Keratinocyte (primary cell): ENCODE data around the gene PKD1. TPM values are rescaled to one million over a fixed set of nuclear protein-coding genes. Genes with fewer than 3 reads are reported as not detected.

ENCODE experiments used
- DNase-seq: peaks from one replicate; pipeline ENCODE4 v3.0.0-alpha.2; 2011; ENCODE audit warnings: low read depth, missing footprints, low spot score
- FAIRE-seq: peaks from 2 replicates; lab custom pipeline; 2011; peaks lifted over from hg19 to GRCh38; lab: Jason Lieb, UNC
- H2AFZ ChIP-seq: 2 replicates; pipeline ENCODE4 v1.6.0; 2012; ENCODE audit warnings: low read length, control low read depth, inconsistent platforms; ENCODE audit not compliant: control insufficient read depth
- H3K27ac ChIP-seq: 2 replicates; pipeline ENCODE4 v1.5.1; 2011; ENCODE audit warnings: low read length; ENCODE audit not compliant: control insufficient read depth, insufficient read depth
- H3K27me3 ChIP-seq: 3 replicates; pipeline ENCODE4 v1.6.0; 2011; ENCODE audit warnings: low read length; ENCODE audit not compliant: control insufficient read depth, insufficient read depth; ENCODE audit errors: extremely low read depth
- H3K36me3 ChIP-seq, 2 experiments: 2 replicates in 1 of 2; 3 replicates in 1 of 2; pipeline ENCODE4 v1.5.1; 2011; ENCODE audit warnings: low read length in 2 of 2, mild to moderate bottlenecking in 1 of 2; ENCODE audit not compliant: control insufficient read depth in 2 of 2, insufficient read depth in 2 of 2; ENCODE audit errors: extremely low read depth in 1 of 2
- H3K4me1 ChIP-seq: 3 replicates; pipeline ENCODE4 v1.5.1; 2011; ENCODE audit warnings: low read length; ENCODE audit not compliant: control insufficient read depth, insufficient read depth; ENCODE audit errors: extremely low read depth
- H3K4me2 ChIP-seq: 3 replicates; pipeline ENCODE4 v1.6.0; 2011; ENCODE audit warnings: low read depth, low read length; ENCODE audit not compliant: control insufficient read depth, insufficient read depth; ENCODE audit errors: extremely low read depth
- H3K4me3 ChIP-seq, 3 experiments: fragments of 200-600 bp in 1 of 3; sonication (generic) in 1 of 3; 2 replicates in 2 of 3; 3 replicates in 1 of 3; pipeline ENCODE4 v1.5.1; 2011 to 2016; ENCODE audit warnings: low read length in 3 of 3, mild to moderate bottlenecking in 3 of 3, control low read depth in 2 of 3, inconsistent platforms in 1 of 3, low read depth in 1 of 3, mixed read lengths in 1 of 3, mixed run types in 1 of 3, moderate library complexity in 1 of 3; ENCODE audit not compliant: control insufficient read depth in 2 of 3, insufficient read depth in 2 of 3; ENCODE audit errors: extremely low read depth in 1 of 3
- H3K79me2 ChIP-seq: 2 replicates; pipeline ENCODE4 v1.6.0; 2012; ENCODE audit warnings: low read length; ENCODE audit not compliant: control insufficient read depth, insufficient read depth
- H3K9ac ChIP-seq: 3 replicates; pipeline ENCODE4 v1.6.0; 2011; ENCODE audit warnings: low read length; ENCODE audit not compliant: control insufficient read depth, insufficient read depth; ENCODE audit errors: extremely low read depth
- H3K9me1 ChIP-seq: 3 replicates; pipeline ENCODE4 v1.6.0; 2011; ENCODE audit warnings: low read length; ENCODE audit not compliant: control insufficient read depth, insufficient read depth; ENCODE audit errors: extremely low read depth
- H3K9me3 ChIP-seq: 2 replicates; pipeline ENCODE4 v1.5.1; 2012; ENCODE audit warnings: low read depth, low read length; ENCODE audit not compliant: control insufficient read depth
- H4K20me1 ChIP-seq: 3 replicates; pipeline ENCODE4 v1.6.0; 2011; ENCODE audit warnings: low read length; ENCODE audit not compliant: control insufficient read depth, insufficient read depth; ENCODE audit errors: extremely low read depth
- EZH2 ChIP-seq: IDR thresholded peaks from one replicate; pipeline ENCODE4 v1.6.1; 2012; ENCODE audit warnings: inconsistent platforms, mild to moderate bottlenecking, low read length, moderate library complexity
- dilution Hi-C: fragments of 300-500 bp; cut with MboI; formaldehyde crosslinking; loops from one replicate; pipeline ENCODE4 v1.7.0; 2020; ENCODE audit warnings: low sequenced_read_pairs; ENCODE audit not compliant: extremely low pct_ligation_motif_present
- polyA plus RNA-seq, 5 experiments: library from polyadenylated mRNA; depleted of rRNA in 3 of 5; stranded (reverse) in 3 of 5; stranded (forward) in 1 of 5; unstranded in 1 of 5; fragments of >200 nt; gene quantifications; 1 replicate in 1 of 5; 2 replicates in 3 of 5; 3 replicates in 1 of 5; pipeline versions ENCODE4 v1.2.1 to v1.2.3, GENCODE V29; 2011 to 2012; ENCODE audit warnings: missing spikeins in 2 of 5, low read depth in 1 of 5, low replicate concordance in 1 of 5
- TF ChIP-seq, protein P1 (sequence below), 3 experiments: IDR thresholded peaks in 1 of 3; conservative IDR thresholded peaks in 1 of 3; optimal IDR thresholded peaks in 1 of 3; 2 replicates in 2 of 3; 3 replicates in 1 of 3; pipeline versions ENCODE3 to v1.5.1; 2011; ENCODE audit warnings: low read length in 3 of 3, mild to moderate bottlenecking in 3 of 3, moderate library complexity in 2 of 3, control low read depth in 1 of 3, inconsistent platforms in 1 of 3; ENCODE audit not compliant: insufficient read depth in 2 of 3; ENCODE audit errors: extremely low read depth in 1 of 3

Gene PKD1
- polyA plus RNA-seq, 1 donor (not counting 4 experiments of a cell fraction or from before 2014, with no cell fraction given) = 10.6 TPM

DNA sequence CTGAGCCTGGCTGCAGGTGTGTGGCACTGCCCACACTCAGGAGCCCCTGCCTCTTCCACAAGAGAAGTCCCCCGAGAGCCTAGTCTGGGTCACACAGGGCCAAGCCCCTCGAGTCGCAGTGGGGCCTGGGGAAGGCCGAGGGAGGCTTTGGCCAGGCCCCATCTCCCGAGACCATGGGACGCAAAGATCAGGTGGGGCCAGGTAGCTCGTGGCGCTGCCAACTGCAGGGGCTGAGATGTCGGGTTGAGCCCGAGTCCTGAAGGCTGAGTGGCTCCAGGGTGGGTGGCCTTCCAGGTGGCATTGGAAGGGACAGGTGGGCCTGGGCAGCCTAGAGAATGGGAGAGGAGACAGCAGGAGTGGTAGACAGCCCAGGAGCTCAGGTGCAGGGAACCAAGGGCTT, 26.2 kb upstream of the PKD1 start:
- peaks cover 38% of the 10 kb centered on the region for H4K20me1 ChIP-seq
- no peak for TF ChIP-seq EZH2
- TF ChIP-seq, protein P1, sequence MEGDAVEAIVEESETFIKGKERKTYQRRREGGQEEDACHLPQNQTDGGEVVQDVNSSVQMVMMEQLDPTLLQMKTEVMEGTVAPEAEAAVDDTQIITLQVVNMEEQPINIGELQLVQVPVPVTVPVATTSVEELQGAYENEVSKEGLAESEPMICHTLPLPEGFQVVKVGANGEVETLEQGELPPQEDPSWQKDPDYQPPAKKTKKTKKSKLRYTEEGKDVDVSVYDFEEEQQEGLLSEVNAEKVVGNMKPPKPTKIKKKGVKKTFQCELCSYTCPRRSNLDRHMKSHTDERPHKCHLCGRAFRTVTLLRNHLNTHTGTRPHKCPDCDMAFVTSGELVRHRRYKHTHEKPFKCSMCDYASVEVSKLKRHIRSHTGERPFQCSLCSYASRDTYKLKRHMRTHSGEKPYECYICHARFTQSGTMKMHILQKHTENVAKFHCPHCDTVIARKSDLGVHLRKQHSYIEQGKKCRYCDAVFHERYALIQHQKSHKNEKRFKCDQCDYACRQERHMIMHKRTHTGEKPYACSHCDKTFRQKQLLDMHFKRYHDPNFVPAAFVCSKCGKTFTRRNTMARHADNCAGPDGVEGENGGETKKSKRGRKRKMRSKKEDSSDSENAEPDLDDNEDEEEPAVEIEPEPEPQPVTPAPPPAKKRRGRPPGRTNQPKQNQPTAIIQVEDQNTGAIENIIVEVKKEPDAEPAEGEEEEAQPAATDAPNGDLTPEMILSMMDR (optimal IDR thresholded peaks at IDR 0.05 in 1 of 3, IDR thresholded peaks at IDR 0.05 in 1 of 3, conservative IDR thresholded peaks at IDR 0.05 in 1 of 3; ENCODE audit: extremely low read depth in 1 of 3, insufficient read depth in 2 of 3, low read length in 3 of 3) = no peak
- no peak overlapping the region for H2AFZ ChIP-seq
- H3K4me1 ChIP-seq = peaks cover 62% of the 10 kb centered on the region
- peaks cover 6% of the 10 kb centered on the region for H3K9me1 ChIP-seq
- FAIRE-seq (no peak), DNase-seq (no peak)
- dilution Hi-C loops = no loop called here
- H3K4me2 ChIP-seq = peak overlapping the region; percentile 38
- H3K27me3 ChIP-seq = no peaks in the 10 kb centered on the region
- peaks cover 9 to 15% of the 10 kb centered on the region in 2 experiments for H3K36me3 ChIP-seq
- peaks cover 63% of the 10 kb centered on the region for H3K79me2 ChIP-seq
- no peaks in the 10 kb centered on the region for H3K9me3 ChIP-seq
- peak overlapping the region in 1 of 3 experiments; percentile 26 for H3K4me3 ChIP-seq
- H3K9ac ChIP-seq = peak overlapping the region; percentile 18
- H3K27ac ChIP-seq = peak overlapping the region; percentile 36

DNA sequence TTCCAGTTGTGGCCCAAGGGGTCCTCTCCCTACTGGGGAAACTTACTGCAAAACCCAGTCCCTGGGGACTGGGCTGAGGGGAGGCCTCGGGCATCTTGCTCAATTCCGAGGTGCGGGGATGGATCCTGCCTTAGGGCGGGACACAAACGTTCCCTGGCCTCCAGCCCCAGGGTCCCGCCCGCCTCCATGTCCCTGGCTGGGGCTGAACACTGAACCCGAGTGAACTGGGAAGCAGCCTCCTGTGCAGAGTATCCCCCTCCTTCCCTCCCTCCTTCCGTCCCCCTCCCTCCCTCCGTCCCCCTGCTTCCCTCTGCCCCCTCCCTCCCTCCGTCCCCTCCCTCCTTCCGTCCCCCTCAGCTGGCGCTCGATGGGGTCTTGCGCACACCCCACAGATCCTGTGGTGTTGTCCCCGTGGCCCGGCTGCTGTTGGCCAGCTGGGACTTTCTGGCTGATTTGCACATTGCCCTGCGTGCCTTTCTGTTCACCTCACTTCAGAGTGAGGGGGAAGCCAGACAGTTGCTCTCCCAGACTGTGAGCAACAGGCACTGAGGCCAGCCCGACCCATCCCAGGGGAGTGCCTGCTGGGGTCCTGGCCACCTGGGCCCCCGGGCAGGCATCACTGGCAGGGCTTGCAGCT, 25.3 kb upstream of the PKD1 start:
- dilution Hi-C loops = no loop called here
- Histone ChIP-seq H3K4me2 (peak overlapping the region; percentile 55), H3K79me2 (peaks cover 70% of the 10 kb centered on the region), H3K4me3 (no peak overlapping the region), H3K9me1 (peaks cover 6% of the 10 kb centered on the region), H3K27ac (peak overlapping the region; percentile 51), H3K9me3 (no peaks in the 10 kb centered on the region), H3K27me3 (no peaks in the 10 kb centered on the region), H3K4me1 (peaks cover 65% of the 10 kb centered on the region), H3K36me3 (peaks cover 5 to 9% of the 10 kb centered on the region in 2 experiments), H2AFZ (no peak overlapping the region), H4K20me1 (peaks cover 38% of the 10 kb centered on the region), H3K9ac (peak overlapping the region; percentile 50)
- no peak for TF ChIP-seq EZH2
- TF ChIP-seq, protein P1 (optimal IDR thresholded peaks at IDR 0.05 in 1 of 3, IDR thresholded peaks at IDR 0.05 in 1 of 3, conservative IDR thresholded peaks at IDR 0.05 in 1 of 3; ENCODE audit: extremely low read depth in 1 of 3, insufficient read depth in 2 of 3, low read length in 3 of 3) = no peak
- no peak for DNase-seq
- no peak for FAIRE-seq
